ENCODE data around the gene GTF3A. TPM values are rescaled to one million over a fixed set of nuclear protein-coding genes. Genes with fewer than 3 reads are reported as not detected.

GTF3A gene
- polyA plus RNA-seq, 3 donors: 76.7 to 87.0 (median 80.3) TPM

DNA sequence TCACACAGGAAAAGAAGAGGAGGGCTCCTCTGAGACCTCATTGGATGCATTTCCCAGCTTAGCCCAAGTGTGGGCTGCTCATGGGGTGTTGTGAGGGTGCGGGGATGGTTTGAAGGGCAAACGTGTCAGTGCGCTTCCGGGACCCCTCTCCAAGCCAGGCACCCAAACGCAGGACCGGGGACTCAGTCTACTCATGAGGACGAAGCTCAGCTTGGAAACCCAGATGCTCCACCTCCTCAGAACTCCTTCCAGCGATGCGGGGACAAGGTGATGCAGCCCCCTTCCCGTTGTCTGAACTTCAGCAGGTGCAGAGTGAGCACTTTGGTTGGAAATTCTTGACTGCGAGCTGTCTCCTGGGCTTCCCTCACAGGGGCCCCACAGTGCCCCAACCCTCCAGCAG, 59.0 kb downstream of the GTF3A start:
- DNase-seq: no peak

Other genes with a start within 250 kb of the GTF3A start
- 100 to 1,000 TPM; 641 to 960 (median 897) TPM for gene RPL21, start 173.1 kb upstream of the GTF3A start, polyA plus RNA-seq (ENCODE audit: insufficient read length in 3 of 3)
- 10 to 100 TPM; 27.2 to 33.9 (median 30.9) TPM for gene RASL11A, start 153.8 kb upstream of the GTF3A start, polyA plus RNA-seq (ENCODE audit: insufficient read length in 3 of 3)
- gene MTIF3, start 25.9 kb downstream of the GTF3A start, polyA plus RNA-seq (ENCODE audit: insufficient read length in 3 of 3): 10 to 100 TPM; 72.6 to 86.5 (median 73.8) TPM
- gene LNX2, start 195.9 kb downstream of the GTF3A start, polyA plus RNA-seq (ENCODE audit: insufficient read length in 3 of 3): 10 to 100 TPM in 2 of 3 donors, 1 to 10 TPM in 1; 10.0 to 11.9 (median 11.7) TPM
- gene POLR1D, start 197.3 kb downstream of the GTF3A start, polyA plus RNA-seq (ENCODE audit: insufficient read length in 3 of 3): 100 to 1,000 TPM; 116 to 146 (median 130) TPM